Lung (tissue), 16 donors: Measurements from ENCODE around the gene BCAP31. TPM values are rescaled to one million over a fixed set of nuclear protein-coding genes. Genes with fewer than 3 reads are reported as not detected.

ENCODE experiments used
- ATAC-seq: fragments of 200-7000 bp; cut with Tn5 transposase; one replicate; pipeline ENCODE4 v1.9.1; 2020; ENCODE audit warnings: moderate number of reproducible peaks; ENCODE audit not compliant: insufficient read depth, low FRiP score
- DNase-seq, 3 donors: peaks; one replicate each; pipeline ENCODE4 v3.0.0-alpha.2; 2013 to 2017
- H3K27ac ChIP-seq, 2 donors: one replicate each; pipeline ENCODE4 v1.5.1; 2013; ENCODE audit warnings: mild to moderate bottlenecking in 2 of 2, moderate library complexity in 2 of 2, control low read depth in 1 of 2, inconsistent platforms in 1 of 2, low read depth in 1 of 2, low read length in 1 of 2
- H3K27me3 ChIP-seq, 3 donors: one replicate each; pipeline ENCODE4 v1.5.1; 2013; ENCODE audit warnings: low read length in 2 of 3; ENCODE audit not compliant: control insufficient read depth in 3 of 3, insufficient read depth in 3 of 3
- H3K36me3 ChIP-seq, 4 donors: one replicate each; pipeline ENCODE4 v1.5.1; 2013; ENCODE audit warnings: low read length in 4 of 4, mild to moderate bottlenecking in 1 of 4, moderate library complexity in 1 of 4; ENCODE audit not compliant: control insufficient read depth in 4 of 4, insufficient read depth in 4 of 4
- H3K4me1 ChIP-seq, 5 donors: one replicate each; pipeline ENCODE4 v1.5.1; 2013; ENCODE audit warnings: low read length in 5 of 5, mild to moderate bottlenecking in 2 of 5, moderate library complexity in 1 of 5; ENCODE audit not compliant: control insufficient read depth in 5 of 5, insufficient read depth in 5 of 5
- H3K4me3 ChIP-seq: one replicate; pipeline ENCODE4 v1.5.1; 2013; ENCODE audit warnings: mild to moderate bottlenecking, control low read depth, moderate library complexity
- H3K9ac ChIP-seq, 2 donors: one replicate each; pipeline ENCODE4 v1.5.1; 2013; ENCODE audit warnings: low read length in 2 of 2, control low read depth in 1 of 2; ENCODE audit not compliant: insufficient read depth in 1 of 2
- H3K9me3 ChIP-seq, 4 donors: one replicate each; pipeline ENCODE4 v1.5.1; 2013; ENCODE audit warnings: low read length in 3 of 4, mild to moderate bottlenecking in 1 of 4, moderate library complexity in 1 of 4; ENCODE audit not compliant: control insufficient read depth in 4 of 4, insufficient read depth in 3 of 4
- CTCF ChIP-seq: IDR thresholded peaks from 2 replicates; pipeline ENCODE4 v1.5.1; 2012; ENCODE audit warnings: mild to moderate bottlenecking; ENCODE audit errors: control extremely low read depth, extremely low read depth
- WGBS, 2 donors: extraction: QIAGEN DNeasy Blood & Tissue Kit; methylation state at CpG; one replicate each; pipeline ENCODE4 v1.1.7; 2013; 5-methylcytosine and 5-hydroxymethylcytosine counted together
- long read RNA-seq, 5 donors: transcript quantifications; one replicate each; lab custom pipeline, GENCODE V29; 2026
- polyA plus RNA-seq, 2 donors: library from polyadenylated mRNA; stranded (reverse); fragments of 200-250 nt; gene quantifications; one replicate each; pipeline ENCODE4 v1.2.1, GENCODE V29; 2013
- total RNA-seq, 2 donors: library from RNA; depleted of rRNA in 1 of 2; stranded (reverse); fragments of >200 nt in 1 of 2; gene quantifications; one replicate each; pipeline ENCODE4 v1.2.1, GENCODE V29; 2014 to 2021
- donor health status: control.
- donor health status: control.
- donor health status: Bipolar disorder and iron deficiency.
- donor health status: healthy.
- donor health status: DM: yes; HTN: yes; CAD: no.

Gene BCAP31
- total RNA-seq (100 to 1,000 TPM in 1 of 2 donors, 10 to 100 TPM in 1; 76.8 to 233 TPM), polyA plus RNA-seq (100 to 1,000 TPM; 180 to 283 TPM)
- long read RNA-seq, donor 1, transcript BCAP31-201 (8 exons, 1,643 nt): major isoform, 85 of 131 reads
- long read RNA-seq, donor 1, partial matches to known transcripts: 34 of 131 reads
- long read RNA-seq, donor 1, other reads (novel, unspliced or antisense): 8 of 131 reads
- long read RNA-seq, donor 2, transcript BCAP31-201 (8 exons, 1,643 nt): major isoform, 31 of 35 reads
- long read RNA-seq, donor 2, partial matches to known transcripts: 0 of 35 reads
- long read RNA-seq, donor 2, other reads (novel, unspliced or antisense): 0 of 35 reads
- long read RNA-seq, donor 3, transcript BCAP31-201 (8 exons, 1,643 nt): major isoform, 47 of 64 reads
- long read RNA-seq, donor 3, partial matches to known transcripts: 11 of 64 reads
- long read RNA-seq, donor 3, other reads (novel, unspliced or antisense): 5 of 64 reads
- long read RNA-seq, donor 4, transcript BCAP31-201 (8 exons, 1,643 nt): major isoform, 28 of 43 reads
- long read RNA-seq, donor 4, partial matches to known transcripts: 5 of 43 reads
- long read RNA-seq, donor 4, other reads (novel, unspliced or antisense): 5 of 43 reads
- long read RNA-seq, donor 5, transcript BCAP31-201 (8 exons, 1,643 nt): major isoform, 73 of 130 reads
- long read RNA-seq, donor 5, partial matches to known transcripts: 42 of 130 reads
- long read RNA-seq, donor 5, other reads (novel, unspliced or antisense): 9 of 130 reads

GRCh38 chrX:153724252-153725038, at the start of gene BCAP31, which contains the start of gene ABCD1:
BCAP31 (minus strand) TSS chrX:153724387; CDS start chrX:153723244, 1,143 bp downstream.
ABCD1 (plus strand) TSS chrX:153724856; CDS start chrX:153725267, 411 bp downstream.
- H3K27ac ChIP-seq: peak within 1 kb of the TSS; percentile 89 to 94
- H3K9ac ChIP-seq: peak within 1 kb of the TSS in 1 of 2 donors; percentile 49

GRCh38 chrX:153773218-153773611, 49.0 kb upstream of the BCAP31 start:
- H3K27ac ChIP-seq: no peak overlapping the region
- no peak overlapping the region for H3K9ac ChIP-seq
- H3K9me3 ChIP-seq: peaks cover 0 to 2% (median 0%) of the 10 kb centered on the region in 4 donors
- no peaks in the 10 kb centered on the region for H3K4me1 ChIP-seq
- H3K36me3 ChIP-seq: no peaks in the 10 kb centered on the region
- DNase-seq (peak in 1 of 3 donors; percentile 9), ATAC-seq (no peak)
- H3K27me3 ChIP-seq: no peaks in the 10 kb centered on the region
- no peak overlapping the region for H3K4me3 ChIP-seq
- WGBS, 2 donors: 96 to 98% methylated on average over 13 to 23 of the region's 23 CpGs
- TF ChIP-seq CTCF: no peak

More at GRCh38 chrX:153724252-153725038, at the start of gene BCAP31, which contains the start of gene ABCD1:
- no peak for TF ChIP-seq CTCF
- Histone ChIP-seq H3K36me3 (peaks cover 0 to 8% (median 2%) of the 10 kb centered on the region in 4 donors), H3K4me1 (peaks cover 6 to 32% (median 12%) of the 10 kb centered on the region in 5 donors), H3K4me3 (peak within 1 kb of the TSS; percentile 57), H3K27me3 (no peaks in the 10 kb centered on the region), H3K9me3 (peaks cover 0 to 18% (median 1%) of the 10 kb centered on the region in 4 donors)
- ATAC-seq (peak; percentile 76), DNase-seq (peak; percentile 90 to 92 (median 92))
- 8 to 29% methylated on average over 12 to 88 of the region's 88 CpGs for WGBS, 2 donors

GRCh38 chrX:153772316-153773217, 48.4 kb upstream of the BCAP31 start:
- Histone ChIP-seq H3K9ac (no peak overlapping the region), H3K4me1 (no peaks in the 10 kb centered on the region), H3K27ac (no peak overlapping the region), H3K4me3 (no peak overlapping the region), H3K36me3 (no peaks in the 10 kb centered on the region), H3K9me3 (peaks cover 0 to 2% (median 0%) of the 10 kb centered on the region in 4 donors), H3K27me3 (no peaks in the 10 kb centered on the region)
- 78 to 85% methylated on average over 6 to 21 of the region's 21 CpGs for WGBS, 2 donors
- ATAC-seq (no peak), DNase-seq (no peak)
- no peak for TF ChIP-seq CTCF
